Inflammatory macrophage treated with lipopolysaccharide for 1 hour (primary cell): Measurements from ENCODE around the gene TRIM4.
"Not testable (repeated sequence)": the region's sequence is repeated elsewhere in the genome, so short reads cannot be mapped to it uniquely, and the experiment has no call there.

Source experiments
- DNase-seq, 2 donors: peaks; one replicate each; pipeline ENCODE4 v3.0.0-alpha.2; 2020 to 2022

Gene TRIM4

DNA sequence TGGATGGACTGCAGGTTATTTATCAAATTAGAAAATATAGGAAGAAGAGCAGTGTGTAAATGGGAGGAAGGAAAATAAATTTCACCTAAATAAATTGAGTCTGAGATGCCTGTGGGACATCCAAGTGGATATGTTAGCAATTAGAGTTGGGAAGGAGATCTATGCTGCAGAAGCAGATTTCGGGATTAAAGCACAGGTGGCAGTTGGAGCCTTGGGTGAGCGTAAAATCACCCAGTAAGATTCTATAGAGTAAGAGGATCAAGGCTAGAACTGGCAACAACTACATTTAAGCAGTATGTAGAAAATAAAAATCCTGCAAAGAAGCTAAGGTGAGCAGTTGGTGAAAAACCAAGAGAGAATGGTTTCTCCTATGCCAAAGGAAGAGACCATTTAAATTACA, 8.4 kb downstream of the TRIM4 start:
- DNase-seq = no peak

DNA sequence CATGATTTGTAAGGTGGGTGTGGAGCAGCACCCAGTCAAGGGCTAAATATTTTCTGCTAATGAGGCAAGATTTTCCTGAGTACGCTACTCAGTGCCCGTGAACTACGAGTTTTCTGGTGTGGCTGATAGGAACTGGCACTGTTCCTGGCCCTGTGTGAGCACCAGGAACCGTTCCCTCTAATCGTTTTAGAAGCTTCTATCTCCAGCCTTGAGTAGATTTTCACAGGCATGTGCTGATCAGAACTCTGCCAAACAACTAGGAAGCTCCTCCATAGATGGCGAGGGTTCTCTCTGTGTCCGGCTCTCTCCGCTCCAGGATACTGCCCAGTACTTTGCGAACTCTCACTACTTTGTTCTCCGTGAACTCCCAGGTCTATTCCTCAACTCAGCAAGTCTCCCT, 17.7 kb downstream of the TRIM4 start:
- DNase-seq = no peak

DNA sequence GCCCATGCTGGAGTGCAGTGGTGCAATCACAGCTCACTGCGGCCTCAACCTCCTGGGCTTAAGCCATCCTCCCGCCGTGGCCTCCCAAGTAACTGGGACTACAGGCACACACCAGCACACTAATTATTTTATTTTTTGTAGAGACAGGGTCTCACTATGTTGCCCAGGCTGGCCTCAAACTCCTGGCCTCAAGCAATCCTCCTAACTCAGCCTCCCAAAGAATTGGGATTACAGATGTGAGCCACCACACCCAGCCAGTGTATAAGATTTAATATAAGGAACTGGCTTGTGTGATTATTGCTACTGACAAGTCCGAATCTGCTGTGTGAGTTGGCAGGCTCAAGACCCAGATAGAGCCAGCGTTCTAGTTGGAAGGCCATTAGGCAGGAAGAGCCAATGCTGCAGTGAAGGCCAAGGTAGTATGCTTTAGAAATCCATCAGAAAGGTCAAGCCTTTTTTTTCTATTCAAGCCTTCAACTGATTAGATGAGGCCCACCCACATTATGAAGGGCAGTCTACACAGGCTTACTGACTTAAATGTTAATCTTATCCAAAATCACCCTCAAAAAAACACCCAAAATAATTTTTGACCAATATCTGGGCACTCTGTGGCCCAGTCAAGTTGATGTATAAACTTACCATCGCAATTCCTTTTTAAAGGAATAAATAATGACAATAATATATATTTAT, 19.4 kb downstream of the TRIM4 start:
- no peak for DNase-seq

DNA sequence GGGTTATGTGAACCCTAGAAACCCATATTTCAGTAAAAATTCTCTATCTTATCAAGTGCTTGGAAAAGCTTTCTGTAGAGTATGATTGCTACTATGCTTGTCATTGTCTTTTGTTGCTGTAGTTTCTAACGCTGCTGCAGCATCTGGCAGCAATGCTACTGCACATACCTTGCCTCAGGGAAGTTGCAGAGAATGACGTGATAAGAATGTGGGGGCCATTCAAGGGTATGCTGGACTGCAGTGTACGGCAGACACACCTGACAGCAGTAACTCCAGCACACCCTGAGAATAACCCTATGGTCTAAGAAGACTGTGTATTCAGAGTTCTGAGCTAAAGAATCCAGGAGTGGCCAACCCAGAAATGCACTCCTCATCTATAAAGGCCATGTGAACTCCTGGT, 20.5 kb downstream of the TRIM4 start:
- no peak for DNase-seq

DNA sequence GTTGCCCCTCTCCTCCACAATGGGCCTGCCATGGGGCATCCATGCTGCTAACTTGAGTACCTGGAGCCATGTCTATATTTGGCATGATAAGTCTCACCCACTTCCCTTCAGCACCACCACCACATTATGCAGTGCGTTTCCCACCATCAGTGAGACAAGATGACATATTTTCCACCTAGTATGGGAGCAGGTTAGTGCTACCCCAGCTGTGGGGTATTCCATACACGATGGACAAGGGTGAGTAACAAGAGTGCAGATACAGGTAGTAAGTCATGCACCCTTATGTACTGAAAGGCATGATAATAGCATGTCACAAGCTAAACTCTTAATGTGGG, 21.3 kb downstream of the TRIM4 start:
- no peak for DNase-seq

DNA sequence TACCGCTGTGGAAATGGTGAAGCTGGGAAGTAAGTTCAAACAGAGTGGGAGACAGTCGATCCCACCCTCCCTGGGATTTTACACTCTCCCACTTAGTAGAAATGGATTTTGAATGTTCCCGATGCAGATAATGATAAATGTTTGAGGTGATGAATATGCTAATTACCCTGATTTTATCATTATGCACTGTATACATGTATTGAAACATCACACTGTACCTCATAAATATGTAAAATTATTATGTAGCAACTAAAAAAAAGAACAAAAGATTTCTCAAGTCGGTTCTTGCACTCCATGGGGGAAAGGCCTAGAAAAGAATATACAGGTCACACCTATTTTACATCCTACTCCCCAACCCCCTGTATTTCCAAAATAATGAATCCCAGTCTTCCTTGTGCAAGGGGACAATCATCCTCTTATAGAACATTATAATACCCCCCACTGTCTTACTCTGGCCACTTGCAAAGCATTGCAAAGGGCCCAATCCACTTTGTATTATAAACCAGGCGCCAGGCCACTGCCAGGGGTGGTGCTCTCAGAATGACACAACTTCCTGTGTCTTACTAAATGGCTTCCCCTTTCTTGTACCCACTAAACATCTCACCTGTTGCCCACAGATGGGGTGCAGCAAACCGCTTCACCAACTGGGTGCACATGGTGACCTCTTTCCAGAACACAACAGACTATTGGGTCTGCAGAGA, 21.9 kb downstream of the TRIM4 start:
- DNase-seq = no peak

DNA sequence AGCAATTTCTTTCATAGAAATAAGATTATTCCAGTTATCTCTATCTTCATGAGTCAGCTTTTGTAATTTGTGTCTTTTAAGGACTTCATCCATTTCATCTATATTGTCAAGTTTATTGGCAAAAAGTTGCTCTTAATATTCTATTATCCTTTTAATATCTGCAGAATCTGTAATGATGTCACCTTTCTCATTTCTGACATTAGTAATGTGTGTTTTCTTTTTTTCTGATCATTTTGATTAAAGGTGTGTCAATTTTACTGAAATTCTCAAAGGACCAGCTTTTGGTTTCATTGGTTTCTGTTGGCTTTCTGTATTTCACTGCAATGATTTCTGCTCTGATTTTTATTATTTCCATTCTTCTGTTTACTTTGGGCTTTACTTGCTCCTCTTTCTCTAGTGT, 24.6 kb downstream of the TRIM4 start:
- DNase-seq = no peak

DNA sequence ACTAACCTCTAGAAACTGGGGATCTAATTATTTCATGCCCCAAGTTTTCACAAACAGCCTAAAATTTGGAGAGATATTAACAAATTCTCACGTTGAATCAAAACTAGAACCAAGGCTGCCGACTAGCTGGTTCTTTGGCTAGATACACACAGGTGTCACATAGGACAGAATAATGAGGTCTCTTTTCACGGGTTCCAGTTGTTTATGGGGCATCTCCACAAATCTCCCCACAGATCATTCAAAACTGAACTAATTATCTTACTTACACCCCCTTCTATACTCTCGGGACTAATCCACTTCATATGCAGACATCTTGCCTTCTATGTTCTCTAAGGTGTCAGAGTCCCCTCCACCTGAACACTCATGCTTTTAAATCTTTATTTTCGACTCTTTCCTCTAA, 26.1 kb downstream of the TRIM4 start:
- no peak for DNase-seq

DNA sequence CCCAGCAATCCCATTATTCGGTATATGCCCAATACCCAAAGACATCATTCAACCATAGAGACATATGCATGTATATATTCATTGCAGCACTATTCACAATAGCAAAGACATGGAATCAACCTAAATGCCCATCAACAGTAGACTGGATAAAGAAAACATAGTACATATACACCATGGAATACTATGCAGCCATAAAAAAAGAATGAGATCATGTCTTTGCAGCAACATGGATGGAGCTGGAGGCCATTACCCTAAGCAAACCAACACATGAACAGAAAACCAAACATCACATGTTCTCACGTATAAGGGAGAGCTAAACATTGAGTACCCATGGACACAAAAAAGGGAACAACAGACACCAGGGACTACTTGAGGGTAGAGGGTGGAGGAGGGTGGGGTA, 29.0 kb downstream of the TRIM4 start:
- not testable (repeated sequence) for DNase-seq

DNA sequence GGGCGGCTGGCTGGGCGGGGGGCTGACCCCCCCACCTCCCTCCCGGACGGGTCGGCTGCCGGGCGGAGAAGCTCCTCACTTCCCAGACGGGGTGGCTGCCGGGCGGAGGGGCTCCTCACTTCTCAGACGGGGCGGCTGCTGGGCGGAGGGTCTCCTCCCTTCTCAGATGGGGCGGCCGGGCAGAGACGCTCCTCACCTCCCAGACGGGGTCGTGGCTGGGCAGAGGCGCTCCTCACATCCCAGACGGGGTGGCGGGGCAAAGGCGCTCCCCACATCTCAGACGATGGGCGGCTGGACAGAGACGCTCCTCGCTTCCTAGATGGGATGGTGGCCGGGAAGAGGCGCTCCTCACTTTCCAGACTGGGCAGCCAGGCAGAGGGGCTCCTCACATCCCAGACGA, 31.0 kb downstream of the TRIM4 start:
- not testable (repeated sequence) for DNase-seq

DNA sequence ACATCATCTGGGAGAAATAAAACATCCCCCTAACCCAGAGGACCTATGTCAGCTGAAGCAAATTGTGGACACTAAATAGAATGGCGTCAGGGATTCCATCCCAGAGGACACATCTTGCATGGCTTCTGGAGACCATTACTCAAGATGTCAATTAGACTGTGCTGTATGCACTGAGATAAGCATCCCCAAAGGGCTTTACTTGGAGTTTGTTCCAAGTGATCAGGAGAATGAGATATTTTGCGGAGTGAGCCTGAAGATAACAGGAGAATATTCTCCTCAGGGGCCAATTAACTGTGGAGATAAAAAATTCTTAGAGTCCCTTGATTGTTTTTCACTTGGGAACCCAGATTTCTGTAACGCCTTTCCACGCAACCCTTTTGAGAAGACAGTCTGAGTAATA, 38.0 kb downstream of the TRIM4 start:
- no peak for DNase-seq

DNA sequence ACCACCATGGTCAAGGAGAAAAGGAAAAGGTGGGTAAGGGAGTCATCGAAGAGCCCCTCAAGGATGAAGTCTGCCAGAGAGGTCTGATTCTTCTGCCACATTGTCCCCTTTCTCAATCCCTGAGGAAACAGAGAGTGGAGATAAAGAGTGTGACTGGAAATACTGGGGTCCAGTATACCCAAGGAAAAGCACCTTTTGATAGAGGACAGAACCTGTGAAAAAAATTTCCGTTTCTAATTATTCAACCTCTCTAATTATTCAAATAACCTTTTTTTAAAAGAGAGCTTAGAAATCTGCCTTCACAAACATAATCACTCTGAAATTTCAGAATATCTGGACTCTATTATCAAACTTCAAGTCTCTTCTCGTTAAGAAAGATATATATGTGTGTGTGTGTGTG, 42.4 kb downstream of the TRIM4 start, which contains the start of gene OR2AE1:
OR2AE1 (minus strand) TSS at position 101 of the 400 bp plus-strand sequence; CDS start at position 101, 0 bp downstream.
- no peak for DNase-seq

DNA sequence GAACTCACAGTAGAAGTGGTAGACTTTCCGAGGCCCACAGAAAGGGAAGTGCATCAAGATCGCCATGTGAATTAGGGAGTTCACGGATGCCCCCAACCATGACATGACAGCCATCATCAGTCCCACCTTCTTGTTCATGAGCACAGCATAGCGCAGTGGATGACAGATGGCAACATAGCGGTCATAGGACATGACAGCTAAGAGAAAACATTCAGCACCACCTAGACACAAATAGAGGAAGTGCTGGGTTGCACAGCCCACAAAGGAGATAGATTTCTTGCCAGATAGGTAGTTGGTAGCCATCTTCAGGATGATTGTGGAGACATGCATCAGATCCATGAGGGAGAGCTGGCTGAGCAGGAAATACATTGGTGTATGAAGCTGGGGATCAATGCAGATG, 42.8 kb downstream of the TRIM4 start:
- no peak for DNase-seq

DNA sequence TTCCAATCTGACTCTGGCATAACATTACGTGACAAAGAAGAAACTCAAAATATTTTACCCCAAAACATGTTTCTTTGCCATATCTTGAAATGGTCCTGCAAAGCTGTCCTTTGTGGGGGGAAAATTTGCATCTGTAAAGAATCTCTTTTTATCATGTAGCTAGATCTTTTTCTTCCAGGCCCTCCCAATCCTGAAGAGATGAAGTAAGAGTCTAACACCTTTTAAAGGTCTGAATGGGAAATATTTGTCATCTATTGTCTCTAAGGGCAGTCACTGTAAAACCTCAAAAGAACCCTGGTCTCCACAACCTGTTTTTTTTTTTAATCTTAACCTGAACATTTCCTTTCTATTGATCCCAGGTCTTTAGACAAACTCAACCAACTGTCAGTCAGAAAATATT, 51.1 kb downstream of the TRIM4 start:
- no peak for DNase-seq

DNA sequence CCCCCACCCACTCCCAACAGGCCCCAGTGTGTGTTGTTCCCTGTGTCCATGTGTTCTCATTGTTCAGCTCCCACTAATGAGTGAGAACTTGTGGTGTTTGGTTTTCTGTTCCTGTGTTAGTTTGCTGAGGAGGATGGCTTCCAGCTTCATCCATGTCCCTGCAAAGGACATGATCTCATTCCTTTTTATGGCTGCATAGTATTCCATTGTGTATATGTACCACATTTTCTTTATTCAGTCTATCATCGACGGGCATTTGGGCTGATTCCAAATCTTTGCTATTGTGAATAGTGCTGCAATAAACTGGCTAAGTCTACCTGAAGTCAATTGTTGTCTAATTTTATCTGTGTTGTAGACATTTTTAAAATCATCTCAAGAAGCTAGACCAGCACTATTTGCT, 51.9 kb downstream of the TRIM4 start:
- not testable (repeated sequence) for DNase-seq

DNA sequence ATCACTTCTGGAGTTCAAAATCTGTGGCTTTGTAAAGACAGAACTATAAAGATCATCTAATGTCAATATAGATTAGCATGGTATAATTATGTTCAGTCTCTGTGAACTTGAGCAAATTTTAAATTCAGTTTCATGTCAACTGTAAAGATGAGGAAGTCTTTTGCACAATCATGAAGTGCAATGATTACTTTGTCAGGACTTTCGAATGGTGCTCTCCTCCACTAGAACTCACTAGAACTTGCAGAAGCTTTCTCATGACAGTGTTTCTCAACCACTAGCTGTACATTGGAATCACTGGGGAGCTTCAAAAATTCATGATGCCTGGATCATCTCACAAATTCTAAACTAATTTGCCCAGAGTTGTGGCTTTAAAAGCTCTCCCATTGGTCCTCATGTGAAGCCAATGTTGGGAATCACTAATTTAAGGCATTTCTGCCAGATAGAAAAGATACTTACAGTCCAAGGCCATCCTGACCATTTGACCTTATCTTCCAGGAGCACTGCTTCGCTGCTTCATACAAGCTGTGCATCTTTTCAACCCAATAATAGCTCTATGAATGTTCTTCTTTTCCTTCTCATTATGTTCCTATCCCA, 55.4 kb downstream of the TRIM4 start:
- peak; percentile 27 to 36 for DNase-seq

DNA sequence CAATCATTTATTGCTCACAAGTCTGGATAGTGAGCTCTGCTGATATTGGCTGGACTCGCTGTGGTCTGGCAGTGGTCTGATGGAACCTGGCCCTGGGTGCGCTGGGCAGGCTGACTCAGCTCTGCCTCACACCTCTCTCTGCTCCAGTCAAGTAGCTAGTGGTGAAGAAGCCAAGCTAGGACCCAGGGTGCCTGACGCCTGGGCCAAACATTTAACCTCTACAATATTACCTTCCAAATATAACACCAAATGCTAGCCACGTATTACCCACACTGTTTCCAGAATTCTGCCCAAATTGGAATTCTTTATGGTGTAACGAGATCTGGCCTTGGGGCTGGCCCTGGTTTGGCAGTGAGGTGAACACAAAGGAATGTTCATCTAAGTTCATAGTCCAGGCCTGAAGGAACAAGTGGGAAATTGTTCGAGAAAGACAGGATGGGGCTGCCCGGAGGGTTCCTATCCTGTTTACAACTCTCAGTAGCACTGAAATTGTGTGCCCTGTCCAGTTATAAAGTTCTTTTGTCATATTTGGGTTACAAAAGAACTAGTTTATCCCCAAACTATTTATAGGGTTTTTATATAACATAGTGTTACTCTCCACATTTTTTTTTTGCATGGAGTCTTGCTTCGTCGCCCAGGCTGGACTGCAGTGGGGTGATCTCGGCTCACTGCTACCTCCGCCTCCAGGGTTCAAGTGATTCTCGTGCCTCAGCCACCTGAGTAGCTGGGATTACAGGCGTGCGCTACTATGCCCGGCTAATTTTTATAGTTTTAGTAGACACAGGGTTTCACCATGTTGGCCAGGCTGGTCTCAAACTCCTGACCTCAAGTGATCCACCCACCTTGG, 58.8 kb downstream of the TRIM4 start:
- no peak for DNase-seq

DNA sequence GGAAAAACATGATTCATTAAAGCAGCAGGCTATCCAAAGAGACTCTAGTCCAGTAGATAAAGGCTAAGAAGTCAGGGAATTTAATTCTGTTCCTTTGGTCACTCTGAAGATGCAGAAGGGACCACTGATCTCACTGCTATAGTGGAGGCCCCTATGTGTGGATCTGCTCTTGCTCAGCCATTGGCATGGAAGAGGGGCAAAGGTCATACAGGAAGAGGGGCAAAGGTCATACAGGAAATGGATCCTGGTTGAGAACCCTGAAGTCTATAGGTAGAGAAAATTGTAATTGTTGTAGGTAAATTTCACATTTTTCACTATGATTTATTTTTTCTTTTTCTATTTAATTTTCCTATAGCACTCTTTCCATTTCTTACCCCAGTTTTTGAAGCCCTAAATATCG, 64.1 kb downstream of the TRIM4 start:
- DNase-seq = no peak

DNA sequence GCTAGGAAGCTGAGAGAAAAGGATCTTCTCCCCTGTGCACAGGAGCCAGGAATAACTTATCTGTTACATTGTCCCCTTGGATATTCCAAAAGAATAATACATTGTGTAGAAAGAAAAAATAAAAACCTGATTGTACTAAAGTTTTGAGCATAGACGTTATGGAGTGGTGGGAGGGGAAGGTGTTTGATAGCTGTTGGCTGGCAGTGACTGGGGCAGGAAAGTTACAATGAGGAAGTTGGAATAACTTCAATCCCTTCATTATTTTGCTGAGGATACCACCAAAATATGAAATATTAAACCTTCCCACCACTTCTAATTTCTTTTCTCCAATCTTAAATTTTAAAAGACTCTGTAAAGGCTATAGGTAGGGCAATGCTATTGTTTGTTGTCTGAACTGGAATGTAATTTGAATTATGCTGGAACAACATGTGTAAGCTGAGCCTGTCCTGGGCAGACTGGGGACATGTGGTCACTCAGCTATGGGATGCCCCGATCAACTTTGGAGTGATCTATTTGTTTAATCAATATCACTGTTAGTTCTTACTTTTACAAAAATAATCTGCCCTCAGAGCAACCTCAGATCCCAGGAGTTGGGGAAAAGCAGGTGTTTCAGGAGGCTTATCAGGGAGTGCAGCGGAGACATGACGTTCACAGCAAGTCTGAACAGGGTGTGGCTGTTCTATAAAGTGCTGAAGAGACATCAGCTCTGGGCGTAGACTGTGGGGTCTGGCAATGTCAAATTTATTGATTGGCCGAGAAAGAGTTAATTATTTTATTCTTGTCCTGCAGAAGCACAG, 70.7 kb downstream of the TRIM4 start:
- DNase-seq = no peak

DNA sequence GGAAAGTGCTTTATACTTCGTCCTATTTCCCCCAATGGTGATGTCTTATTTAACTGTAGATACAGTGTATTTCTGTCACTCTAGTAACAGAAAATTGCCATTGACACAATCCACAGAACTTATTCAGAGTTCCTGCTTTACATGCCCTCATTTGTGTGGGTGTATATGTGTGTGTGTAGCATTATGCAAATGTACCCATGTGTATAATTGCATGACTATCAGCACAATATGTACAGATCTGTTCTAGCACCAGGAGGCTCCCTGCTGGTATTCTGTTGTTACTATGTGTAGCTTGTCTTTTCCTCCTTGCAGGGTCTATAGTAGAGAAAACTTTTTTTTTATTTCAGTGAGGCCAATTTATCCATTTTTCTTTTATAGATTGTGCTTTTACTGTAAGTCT, 75.0 kb downstream of the TRIM4 start:
- DNase-seq = peak; percentile 43 to 57

DNA sequence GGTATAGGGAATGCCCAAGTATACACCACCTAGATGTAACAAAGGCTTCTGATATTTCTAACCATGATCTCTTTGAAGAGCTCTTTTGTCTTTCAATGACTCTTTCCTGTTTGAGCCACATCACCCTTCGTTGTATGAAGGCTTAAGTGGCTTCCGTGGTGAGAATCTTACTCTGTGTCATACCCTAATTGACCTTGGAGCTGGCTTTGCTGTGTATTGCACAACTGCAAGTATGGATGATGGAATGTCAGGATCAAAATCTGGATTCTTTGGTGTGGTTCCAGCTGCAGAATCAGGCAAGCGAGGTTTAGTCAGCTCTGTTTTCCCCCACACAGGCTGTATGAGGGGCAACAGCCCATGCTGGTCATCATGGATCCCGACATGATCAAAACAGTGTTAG, 75.5 kb downstream of the TRIM4 start:
- no peak for DNase-seq

DNA sequence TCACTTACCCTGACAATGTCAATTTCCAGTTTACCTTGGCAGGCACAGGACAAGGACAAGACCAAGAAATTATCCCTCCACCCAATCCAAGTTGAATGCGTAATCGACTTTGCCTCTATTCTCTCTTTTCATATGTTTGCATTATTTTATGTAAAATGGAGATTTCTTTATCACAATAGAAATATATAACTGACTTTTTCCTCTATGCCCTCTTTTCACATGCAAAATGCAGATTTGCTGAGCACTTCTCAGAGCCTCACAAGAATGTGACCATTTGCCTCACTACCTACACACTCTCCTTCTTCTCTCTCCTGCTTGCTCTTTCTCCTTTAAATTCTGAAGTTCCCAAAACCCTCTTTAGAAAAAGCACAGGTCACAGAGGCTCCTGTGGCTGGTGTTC, 76.4 kb downstream of the TRIM4 start:
- DNase-seq = no peak
